Esophagus muscularis mucosa (tissue), 4 donors: Measurements from ENCODE around the gene MN1. TPM values are rescaled to one million over a fixed set of nuclear protein-coding genes. Genes with fewer than 3 reads are reported as not detected.

Experiments
- DNase-seq: peaks from one replicate; pipeline ENCODE4 v3.0.0-alpha.2; 2017; ENCODE audit errors: extremely low spot score
- H3K27ac ChIP-seq, 4 donors: fragments of 200-600 bp; sonication (generic); replicated peaks in 1 of 4; 1 replicate in 3 of 4; 2 replicates in 1 of 4; pipeline ENCODE4 v1.5.1; 2016 to 2019; ENCODE audit warnings: mild to moderate bottlenecking in 1 of 4
- H3K27me3 ChIP-seq, 4 donors: fragments of 200-600 bp; sonication (generic); one replicate each; pipeline versions ENCODE4 v1.5.1 to v1.6.0; 2016 to 2019
- H3K36me3 ChIP-seq, 4 donors: fragments of 200-600 bp; sonication (generic); one replicate each; pipeline ENCODE4 v1.5.1; 2016 to 2019
- H3K4me1 ChIP-seq, 4 donors: fragments of 200-600 bp; sonication (generic); one replicate each; pipeline ENCODE4 v1.5.1; 2016 to 2019
- H3K4me3 ChIP-seq, 4 donors: fragments of 200-600 bp; sonication (generic); 1 replicate in 2 of 4; 2 replicates in 2 of 4; pipeline ENCODE4 v1.5.1; 2016 to 2019; ENCODE audit warnings: mild to moderate bottlenecking in 4 of 4, moderate library complexity in 1 of 4
- H3K9me3 ChIP-seq, 4 donors: fragments of 200-600 bp; sonication (generic); 1 replicate in 3 of 4; 2 replicates in 1 of 4; pipeline ENCODE4 v1.5.1; 2016 to 2019
- EP300 ChIP-seq: sonication (generic); formaldehyde crosslinking; IDR thresholded peaks from one replicate; pipeline ENCODE4 v1.6.1; 2017; ENCODE audit warnings: antibody characterized with exemption
- POLR2A ChIP-seq: fragments of 450-650 bp; IDR thresholded peaks from one replicate; pipeline ENCODE4 v1.6.1; 2017; ENCODE audit warnings: antibody characterized with exemption, moderate library complexity, mild to moderate bottlenecking, low read depth
- POLR2AphosphoS5 ChIP-seq, 2 donors: sonication (generic); formaldehyde crosslinking; IDR thresholded peaks; one replicate each; pipeline ENCODE4 v1.6.1; 2017; ENCODE audit warnings: antibody characterized with exemption in 2 of 2
- WGBS: methylation state at CpG from one replicate; pipeline ENCODE4 v1.1.5; 2018; 5-methylcytosine and 5-hydroxymethylcytosine counted together
- intact Hi-C: fragments of 100-400 bp; cut with DNase I; formaldehyde crosslinking; loops from one replicate; pipeline ENCODE4 v1.15.1; 2023
- total RNA-seq, 4 donors: library from RNA; depleted of rRNA; stranded (reverse); fragments of >200 nt; gene quantifications; one replicate each; pipeline versions ENCODE4 v1.1.0 to v1.2.1, GENCODE V29; 2016
- TF ChIP-seq, protein P1 (sequence below), 3 experiments: fragments of 200-600 bp in 2 of 3; fragments of 450-650 bp in 1 of 3; sonication (generic) in 2 of 3; IDR thresholded peaks; one replicate each; pipeline ENCODE4 v1.5.1; 2017 to 2019; ENCODE audit warnings: antibody characterized with exemption in 3 of 3, mild to moderate bottlenecking in 2 of 3, moderate library complexity in 1 of 3

The MN1 gene
- total RNA-seq, 4 donors from 2014 or later: 16.2 to 47.3 (median 29.0) TPM

DNA sequence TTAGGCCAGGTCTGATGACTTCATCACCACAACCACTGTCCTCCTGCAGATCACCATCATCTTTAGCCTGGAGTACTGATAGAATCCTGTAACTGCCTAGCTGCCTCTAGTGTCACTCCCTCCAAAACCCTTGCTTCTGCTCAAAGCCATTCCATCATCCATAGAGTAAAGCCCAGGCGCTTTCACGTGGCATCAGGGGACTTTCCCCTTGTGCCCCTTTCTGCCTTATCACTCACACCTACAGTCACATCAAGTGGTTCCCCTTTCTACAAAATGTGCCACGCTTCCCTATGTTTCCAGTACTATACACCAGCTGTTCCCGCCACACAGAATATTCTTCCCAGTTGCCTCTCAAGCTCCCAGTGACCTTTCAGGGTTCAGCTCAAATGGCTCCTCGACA is 75.9 kb downstream of the MN1 start:
- TF ChIP-seq EP300 (no peak), POLR2AphosphoS5 (IDR thresholded peaks at IDR 0.05) (no peak), POLR2A (no peak)
- TF ChIP-seq, protein P1, sequence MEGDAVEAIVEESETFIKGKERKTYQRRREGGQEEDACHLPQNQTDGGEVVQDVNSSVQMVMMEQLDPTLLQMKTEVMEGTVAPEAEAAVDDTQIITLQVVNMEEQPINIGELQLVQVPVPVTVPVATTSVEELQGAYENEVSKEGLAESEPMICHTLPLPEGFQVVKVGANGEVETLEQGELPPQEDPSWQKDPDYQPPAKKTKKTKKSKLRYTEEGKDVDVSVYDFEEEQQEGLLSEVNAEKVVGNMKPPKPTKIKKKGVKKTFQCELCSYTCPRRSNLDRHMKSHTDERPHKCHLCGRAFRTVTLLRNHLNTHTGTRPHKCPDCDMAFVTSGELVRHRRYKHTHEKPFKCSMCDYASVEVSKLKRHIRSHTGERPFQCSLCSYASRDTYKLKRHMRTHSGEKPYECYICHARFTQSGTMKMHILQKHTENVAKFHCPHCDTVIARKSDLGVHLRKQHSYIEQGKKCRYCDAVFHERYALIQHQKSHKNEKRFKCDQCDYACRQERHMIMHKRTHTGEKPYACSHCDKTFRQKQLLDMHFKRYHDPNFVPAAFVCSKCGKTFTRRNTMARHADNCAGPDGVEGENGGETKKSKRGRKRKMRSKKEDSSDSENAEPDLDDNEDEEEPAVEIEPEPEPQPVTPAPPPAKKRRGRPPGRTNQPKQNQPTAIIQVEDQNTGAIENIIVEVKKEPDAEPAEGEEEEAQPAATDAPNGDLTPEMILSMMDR (IDR thresholded peaks at IDR 0.05): no peak
- Histone ChIP-seq H3K27ac (peak overlapping the region; percentile 43 to 66 (median 64)), H3K36me3 (no peaks in the 10 kb centered on the region), H3K9me3 (no peaks in the 10 kb centered on the region), H3K4me3 (no peak overlapping the region), H3K4me1 (peaks cover 15 to 25% (median 17%) of the 10 kb centered on the region in 4 donors), H3K27me3 (no peaks in the 10 kb centered on the region)
- no peak for DNase-seq
- intact Hi-C loops: no loop called here
- 85% methylated on average over 5 of the region's 5 CpGs for WGBS

GRCh38 chr22:27724709-27725108 is 76.8 kb downstream of the MN1 start:
- no peaks in the 10 kb centered on the region for H3K9me3 ChIP-seq
- TF ChIP-seq, protein P1 (IDR thresholded peaks at IDR 0.05): no peak
- TF ChIP-seq EP300 (no peak), POLR2A (no peak), POLR2AphosphoS5 (IDR thresholded peaks at IDR 0.05) (no peak)
- peak overlapping the region in 1 of 4 donors; percentile 10 for H3K27ac ChIP-seq
- 90% methylated on average over 4 of the region's 4 CpGs for WGBS
- no peaks in the 10 kb centered on the region for H3K36me3 ChIP-seq
- H3K4me3 ChIP-seq: no peak overlapping the region
- peaks cover 17 to 28% (median 19%) of the 10 kb centered on the region in 4 donors for H3K4me1 ChIP-seq
- intact Hi-C loops: no loop called here
- no peaks in the 10 kb centered on the region for H3K27me3 ChIP-seq
- DNase-seq: no peak

DNA sequence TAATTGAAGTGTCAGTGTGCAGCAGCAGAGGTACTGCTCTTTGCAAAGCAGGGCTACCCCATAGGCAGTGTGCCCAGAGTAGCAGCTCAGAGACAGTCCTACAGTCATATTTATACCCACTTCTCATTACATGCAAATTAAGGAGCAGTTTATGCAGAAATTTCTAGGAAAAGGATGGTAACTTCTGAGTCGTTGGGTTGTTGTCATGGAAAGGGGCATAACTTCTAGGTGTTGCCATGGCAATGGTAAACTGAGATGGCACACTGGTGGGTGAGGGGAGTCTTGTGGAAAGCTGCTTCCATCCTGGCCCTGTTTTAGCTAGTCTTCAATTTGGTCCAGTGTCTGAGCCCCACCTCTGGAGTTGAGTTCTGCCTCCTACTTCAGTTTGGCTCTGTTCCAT is 77.4 kb downstream of the MN1 start:
- intact Hi-C loops: no loop called here
- Histone ChIP-seq H3K36me3 (no peaks in the 10 kb centered on the region), H3K4me1 (peaks cover 21 to 34% (median 24%) of the 10 kb centered on the region in 4 donors), H3K27me3 (no peaks in the 10 kb centered on the region), H3K4me3 (no peak overlapping the region), H3K27ac (no peak overlapping the region), H3K9me3 (no peaks in the 10 kb centered on the region)
- TF ChIP-seq, protein P1 (IDR thresholded peaks at IDR 0.05): no peak
- TF ChIP-seq EP300 (no peak), POLR2A (no peak), POLR2AphosphoS5 (IDR thresholded peaks at IDR 0.05) (no peak)
- 53% methylated on average over 1 of the region's 1 CpG for WGBS
- no peak for DNase-seq

GRCh38 chr22:27723708-27724107 is 77.8 kb downstream of the MN1 start:
- intact Hi-C loops: no loop called here
- Histone ChIP-seq H3K4me3 (no peak overlapping the region), H3K36me3 (no peaks in the 10 kb centered on the region), H3K9me3 (no peaks in the 10 kb centered on the region), H3K4me1 (peaks cover 26 to 38% (median 28%) of the 10 kb centered on the region in 4 donors), H3K27me3 (no peaks in the 10 kb centered on the region), H3K27ac (no peak overlapping the region)
- DNase-seq: no peak
- 95% methylated on average over 2 of the region's 2 CpGs for WGBS
- TF ChIP-seq POLR2A: no peak
- no peak for TF ChIP-seq EP300
- no peak for TF ChIP-seq POLR2AphosphoS5 (IDR thresholded peaks at IDR 0.05)
- TF ChIP-seq, protein P1 (IDR thresholded peaks at IDR 0.05): no peak

- 41% methylated on average over 1 of the region's 1 CpG for WGBS
- no peak overlapping the region for H3K27ac ChIP-seq
- no peak for DNase-seq
- H3K4me3 ChIP-seq: no peak overlapping the region
- no peaks in the 10 kb centered on the region for H3K36me3 ChIP-seq
- H3K27me3 ChIP-seq: no peaks in the 10 kb centered on the region
- peaks cover 30 to 43% (median 34%) of the 10 kb centered on the region in 4 donors for H3K4me1 ChIP-seq
- intact Hi-C loops: no loop called here
- TF ChIP-seq POLR2AphosphoS5 (IDR thresholded peaks at IDR 0.05): no peak
- TF ChIP-seq, protein P1 (IDR thresholded peaks at IDR 0.05): peak in 2 of 3 experiments; percentile 10 to 18
- no peaks in the 10 kb centered on the region for H3K9me3 ChIP-seq
Measured at GRCh38 chr22:27723158-27723557, 78.4 kb downstream of the MN1 start.
